Activated naive CD8-positive, alpha-beta T cell treated with anti-CD3 and anti-CD28 coated beads for 36 hours (primary cell): ENCODE results near the gene MREG. TPM values are rescaled to one million over a fixed set of nuclear protein-coding genes. Genes with fewer than 3 reads are reported as not detected.

Experiments used
- total RNA-seq, 2 experiments: library from RNA; stranded (reverse); gene quantifications; one replicate each; pipeline ENCODE4 v1.2.3, GENCODE V29; 2021

Gene MREG
- total RNA-seq, 2 experiments from 2014 or later = 10.8 to 12.1 TPM

Other genes starting within 250 kb of the MREG start
- 10 to 100 TPM; 15.3 to 16.2 TPM for gene PECR, start 68.3 kb upstream of the MREG start, total RNA-seq
- gene TMEM169, start 68.4 kb upstream of the MREG start, total RNA-seq = under 1 TPM; 0.40 to 0.41 TPM
- 100 to 1,000 TPM; 585 to 614 TPM for gene XRCC5, start 95.8 kb upstream of the MREG start, total RNA-seq